ENCODE data around the gene ARHGAP12. TPM values are rescaled to one million over a fixed set of nuclear protein-coding genes. Genes with fewer than 3 reads are reported as not detected.
A peak's percentile ranks its signal among the peaks of the same experiment; 100 is the strongest.

ARHGAP12 gene
- polyA plus RNA-seq (2013, experiment 1 of 2), result 25.1 TPM
- 25.2 TPM for polyA plus RNA-seq (2013, experiment 2 of 2)

GRCh38 chr10:31928549-31929260, at the start of gene ARHGAP12:
TSS of gene ARHGAP12 (minus strand) at chr10:31928831. CDS start at chr10:31908855, 19,976 bp downstream.
- no peaks in the 10 kb centered on the region for H3K36me3 ChIP-seq (ENCODE audit: control insufficient read depth, insufficient read depth, low read length)
- peaks cover 6% of the 10 kb centered on the region for H3K4me1 ChIP-seq (ENCODE audit: control insufficient read depth, low read depth, low read length)
- H3K4me2 ChIP-seq (ENCODE audit: low read length), result peak within 1 kb of the TSS; percentile 94
- H2BK5ac ChIP-seq (ENCODE audit: low read length), result peak within 1 kb of the TSS; percentile 96
- H3K4ac ChIP-seq (ENCODE audit: low read depth, low read length), result peak within 1 kb of the TSS; percentile 60
- no CpG with 5 or more reads among the region's 92 CpGs for WGBS (ENCODE audit: extremely low coverage, insufficient coverage, low lambda C conversion rate)
- peaks cover 2% of the 10 kb centered on the region for H3K79me1 ChIP-seq (ENCODE audit: low read length)
- H4K5ac ChIP-seq (ENCODE audit: low read length), result no peak within 1 kb of the TSS
- H2BK120ac ChIP-seq (ENCODE audit: low read depth, low read length), result peak within 1 kb of the TSS; percentile 3
- DNase-seq, result peak; percentile 92
- peak within 1 kb of the TSS; percentile 90 for H3K18ac ChIP-seq (ENCODE audit: low read length)
- no peaks in the 10 kb centered on the region for H3K27me3 ChIP-seq (ENCODE audit: insufficient read depth, low read length, poor library complexity)
- H2BK15ac ChIP-seq (replicated peaks; ENCODE audit: low read depth), result no peak within 1 kb of the TSS
- H3K27ac ChIP-seq (ENCODE audit: low read depth, low read length), result peak within 1 kb of the TSS; percentile 99
- H3K79me2 ChIP-seq (ENCODE audit: control insufficient read depth, insufficient read depth, low read length), result peaks cover 36% of the 10 kb centered on the region
- peak within 1 kb of the TSS; percentile 97 for H3K9ac ChIP-seq (ENCODE audit: low read length)
- peak within 1 kb of the TSS; percentile 97 for H3K56ac ChIP-seq (ENCODE audit: low read length)
- H3K4me3 ChIP-seq (ENCODE audit: low read length), result peak within 1 kb of the TSS; percentile 84
- H2AK5ac ChIP-seq (ENCODE audit: low read length), result no peak within 1 kb of the TSS
- peak within 1 kb of the TSS; percentile 59 for H3K23ac ChIP-seq (ENCODE audit: low read length)
- no peak within 1 kb of the TSS for H4K8ac ChIP-seq (ENCODE audit: low read depth, low read length)

GRCh38 chr10:31978156-31978483, 49.5 kb upstream of the ARHGAP12 start:
- Histone ChIP-seq H3K36me3 (ENCODE audit: control insufficient read depth, insufficient read depth, low read length) (no peaks in the 10 kb centered on the region), H3K79me1 (ENCODE audit: low read length) (no peaks in the 10 kb centered on the region), H3K9ac (ENCODE audit: low read length) (no peak overlapping the region), H2BK120ac (ENCODE audit: low read depth, low read length) (no peak overlapping the region), H3K4me2 (ENCODE audit: low read length) (no peak overlapping the region), H3K27me3 (ENCODE audit: insufficient read depth, low read length, poor library complexity) (no peaks in the 10 kb centered on the region), H3K79me2 (ENCODE audit: control insufficient read depth, insufficient read depth, low read length) (no peaks in the 10 kb centered on the region), H2AK5ac (ENCODE audit: low read length) (no peak overlapping the region), H3K4me1 (ENCODE audit: control insufficient read depth, low read depth, low read length) (no peaks in the 10 kb centered on the region), H3K23ac (ENCODE audit: low read length) (no peak overlapping the region), H3K18ac (ENCODE audit: low read length) (no peak overlapping the region), H4K8ac (ENCODE audit: low read depth, low read length) (no peak overlapping the region), H2BK5ac (ENCODE audit: low read length) (no peak overlapping the region), H3K4ac (ENCODE audit: low read depth, low read length) (no peak overlapping the region), H3K27ac (ENCODE audit: low read depth, low read length) (no peak overlapping the region), H3K56ac (ENCODE audit: low read length) (no peak overlapping the region), H4K5ac (ENCODE audit: low read length) (no peak overlapping the region), H2BK15ac (replicated peaks; ENCODE audit: low read depth) (no peak overlapping the region), H3K4me3 (ENCODE audit: low read length) (no peak overlapping the region)
- WGBS (ENCODE audit: extremely low coverage, insufficient coverage, low lambda C conversion rate), result no CpG with 5 or more reads among the region's 2 CpGs
- DNase-seq, result no peak

- Histone ChIP-seq H3K56ac (ENCODE audit: low read length) (no peak overlapping the region), H4K5ac (ENCODE audit: low read length) (no peak overlapping the region), H4K8ac (ENCODE audit: low read depth, low read length) (no peak overlapping the region), H3K9ac (ENCODE audit: low read length) (no peak overlapping the region), H3K79me1 (ENCODE audit: low read length) (no peaks in the 10 kb centered on the region), H3K27ac (ENCODE audit: low read depth, low read length) (no peak overlapping the region), H3K18ac (ENCODE audit: low read length) (no peak overlapping the region), H3K4ac (ENCODE audit: low read depth, low read length) (no peak overlapping the region), H3K4me1 (ENCODE audit: control insufficient read depth, low read depth, low read length) (no peaks in the 10 kb centered on the region), H2BK5ac (ENCODE audit: low read length) (no peak overlapping the region), H3K79me2 (ENCODE audit: control insufficient read depth, insufficient read depth, low read length) (no peaks in the 10 kb centered on the region), H3K4me3 (ENCODE audit: low read length) (no peak overlapping the region), H3K27me3 (ENCODE audit: insufficient read depth, low read length, poor library complexity) (no peaks in the 10 kb centered on the region), H2BK15ac (replicated peaks; ENCODE audit: low read depth) (no peak overlapping the region), H3K36me3 (ENCODE audit: control insufficient read depth, insufficient read depth, low read length) (no peaks in the 10 kb centered on the region), H3K23ac (ENCODE audit: low read length) (no peak overlapping the region), H3K4me2 (ENCODE audit: low read length) (no peak overlapping the region), H2BK120ac (ENCODE audit: low read depth, low read length) (no peak overlapping the region), H2AK5ac (ENCODE audit: low read length) (no peak overlapping the region)
- WGBS (ENCODE audit: extremely low coverage, insufficient coverage, low lambda C conversion rate), result no CpG with 5 or more reads among the region's 5 CpGs
- peak; percentile 27 for DNase-seq
Observed at GRCh38 chr10:31977440-31978155, 49.0 kb upstream of the ARHGAP12 start.

- no peaks in the 10 kb centered on the region for H3K36me3 ChIP-seq (ENCODE audit: control insufficient read depth, insufficient read depth, low read length)
- no peak overlapping the region for H3K4me2 ChIP-seq (ENCODE audit: low read length)
- no peaks in the 10 kb centered on the region for H3K79me2 ChIP-seq (ENCODE audit: control insufficient read depth, insufficient read depth, low read length)
- no peak overlapping the region for H3K4me3 ChIP-seq (ENCODE audit: low read length)
- no peak overlapping the region for H2BK120ac ChIP-seq (ENCODE audit: low read depth, low read length)
- no peak overlapping the region for H3K4ac ChIP-seq (ENCODE audit: low read depth, low read length)
- no peak overlapping the region for H4K8ac ChIP-seq (ENCODE audit: low read depth, low read length)
- H3K4me1 ChIP-seq (ENCODE audit: control insufficient read depth, low read depth, low read length), result no peaks in the 10 kb centered on the region
- H4K5ac ChIP-seq (ENCODE audit: low read length), result no peak overlapping the region
- DNase-seq, result peak; percentile 19
- no peak overlapping the region for H3K9ac ChIP-seq (ENCODE audit: low read length)
- H2BK5ac ChIP-seq (ENCODE audit: low read length), result no peak overlapping the region
- no peak overlapping the region for H3K23ac ChIP-seq (ENCODE audit: low read length)
- no CpG with 5 or more reads among the region's 6 CpGs for WGBS (ENCODE audit: extremely low coverage, insufficient coverage, low lambda C conversion rate)
- no peak overlapping the region for H2AK5ac ChIP-seq (ENCODE audit: low read length)
- no peaks in the 10 kb centered on the region for H3K79me1 ChIP-seq (ENCODE audit: low read length)
- H3K56ac ChIP-seq (ENCODE audit: low read length), result no peak overlapping the region
- no peaks in the 10 kb centered on the region for H3K27me3 ChIP-seq (ENCODE audit: insufficient read depth, low read length, poor library complexity)
- H3K27ac ChIP-seq (ENCODE audit: low read depth, low read length), result no peak overlapping the region
- H3K18ac ChIP-seq (ENCODE audit: low read length), result no peak overlapping the region
- no peak overlapping the region for H2BK15ac ChIP-seq (replicated peaks; ENCODE audit: low read depth)
Observed at GRCh38 chr10:31975157-31975765, 46.6 kb upstream of the ARHGAP12 start.

GRCh38 chr10:31974434-31975124, 45.9 kb upstream of the ARHGAP12 start:
- H3K4me3 ChIP-seq (ENCODE audit: low read length), result no peak overlapping the region

More at GRCh38 chr10:31974434-31975124, 45.9 kb upstream of the ARHGAP12 start:
- no peak overlapping the region for H3K4ac ChIP-seq (ENCODE audit: low read depth, low read length)
- no peaks in the 10 kb centered on the region for H3K4me1 ChIP-seq (ENCODE audit: control insufficient read depth, low read depth, low read length)
- no peak overlapping the region for H4K8ac ChIP-seq (ENCODE audit: low read depth, low read length)
- no peak overlapping the region for H3K4me2 ChIP-seq (ENCODE audit: low read length)
- no peak overlapping the region for H3K18ac ChIP-seq (ENCODE audit: low read length)
- no peak overlapping the region for H3K27ac ChIP-seq (ENCODE audit: low read depth, low read length)
- H2BK15ac ChIP-seq (replicated peaks; ENCODE audit: low read depth), result no peak overlapping the region
- no peak overlapping the region for H3K23ac ChIP-seq (ENCODE audit: low read length)
- no peak overlapping the region for H4K5ac ChIP-seq (ENCODE audit: low read length)
- peak overlapping the region; percentile 44 for H3K56ac ChIP-seq (ENCODE audit: low read length)
- WGBS (ENCODE audit: extremely low coverage, insufficient coverage, low lambda C conversion rate), result no CpG with 5 or more reads among the region's 4 CpGs
- H2BK5ac ChIP-seq (ENCODE audit: low read length), result no peak overlapping the region
- no peak overlapping the region for H2AK5ac ChIP-seq (ENCODE audit: low read length)
- no peaks in the 10 kb centered on the region for H3K79me1 ChIP-seq (ENCODE audit: low read length)
- no peak overlapping the region for H3K9ac ChIP-seq (ENCODE audit: low read length)
- no peaks in the 10 kb centered on the region for H3K27me3 ChIP-seq (ENCODE audit: insufficient read depth, low read length, poor library complexity)
- no peak for DNase-seq
- no peaks in the 10 kb centered on the region for H3K36me3 ChIP-seq (ENCODE audit: control insufficient read depth, insufficient read depth, low read length)
- H3K79me2 ChIP-seq (ENCODE audit: control insufficient read depth, insufficient read depth, low read length), result no peaks in the 10 kb centered on the region
- H2BK120ac ChIP-seq (ENCODE audit: low read depth, low read length), result no peak overlapping the region

All from mesendoderm (in vitro differentiated cells).